ENCODE results near the gene RGS6.

DNA sequence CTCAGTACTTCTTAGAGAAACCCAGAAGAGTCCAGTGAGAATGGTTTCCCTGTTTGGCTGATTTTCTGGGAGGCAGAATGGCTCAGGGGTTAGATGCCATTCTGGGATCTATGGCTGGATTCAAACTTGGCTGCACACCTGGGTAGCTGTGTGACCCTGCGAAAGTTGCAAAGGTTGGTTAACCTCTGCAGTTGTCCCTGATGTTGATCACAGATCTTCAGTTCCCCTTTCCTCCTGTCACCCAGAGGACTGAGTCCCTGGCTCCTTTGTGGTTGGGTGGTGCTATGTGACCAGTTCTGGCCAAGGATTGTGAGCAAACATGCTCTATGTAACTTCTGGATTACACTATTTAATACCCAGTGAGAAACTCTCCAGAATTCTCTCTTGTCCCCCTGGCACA, 418.0 kb downstream of the RGS6 start:
- TF ChIP-seq POLR2A (IDR thresholded peaks at IDR 0.05; ENCODE audit: low read depth, low read length) (no peak), POLR2AphosphoS5 (IDR thresholded peaks at IDR 0.05; ENCODE audit: low read depth, low read length) (no peak), TAF1 (IDR thresholded peaks at IDR 0.05; ENCODE audit: borderline replicate concordance, low read depth, low read length) (no peak)

Data from GM12892 (cell line).